ENCODE data around the gene FNDC1. TPM values are rescaled to one million over a fixed set of nuclear protein-coding genes. Genes with fewer than 3 reads are reported as not detected.

FNDC1 gene
- total and polyA plus RNA-seq, 2 of the 13 experiments (the other 11 are each of a cell fraction or from before 2014, with no cell fraction given) = not detected

GRCh38 chr6:159214281-159214680 lies 45.1 kb downstream of the FNDC1 start (continued):
- TF ChIP-seq, protein P1, sequence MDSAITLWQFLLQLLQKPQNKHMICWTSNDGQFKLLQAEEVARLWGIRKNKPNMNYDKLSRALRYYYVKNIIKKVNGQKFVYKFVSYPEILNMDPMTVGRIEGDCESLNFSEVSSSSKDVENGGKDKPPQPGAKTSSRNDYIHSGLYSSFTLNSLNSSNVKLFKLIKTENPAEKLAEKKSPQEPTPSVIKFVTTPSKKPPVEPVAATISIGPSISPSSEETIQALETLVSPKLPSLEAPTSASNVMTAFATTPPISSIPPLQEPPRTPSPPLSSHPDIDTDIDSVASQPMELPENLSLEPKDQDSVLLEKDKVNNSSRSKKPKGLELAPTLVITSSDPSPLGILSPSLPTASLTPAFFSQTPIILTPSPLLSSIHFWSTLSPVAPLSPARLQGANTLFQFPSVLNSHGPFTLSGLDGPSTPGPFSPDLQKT (CRISPR knock-in tag; IDR thresholded peaks at IDR 0.05; ENCODE audit: borderline replicate concordance) = no peak
- TF ChIP-seq STAG1 (CRISPR knock-in tag; IDR thresholded peaks at IDR 0.05) (no peak), MATR3 (CRISPR knock-in tag; IDR thresholded peaks at IDR 0.05) (no peak), ZSCAN12 (CRISPR knock-in tag; IDR thresholded peaks at IDR 0.05) (no peak), HNRNPH1 (optimal IDR thresholded peaks at IDR 0.05; ENCODE audit: low read depth, low read length) (no peak), NAIF1 (CRISPR knock-in tag; IDR thresholded peaks at IDR 0.05; ENCODE audit: borderline replicate concordance) (no peak)
- TF ChIP-seq, protein P2, sequence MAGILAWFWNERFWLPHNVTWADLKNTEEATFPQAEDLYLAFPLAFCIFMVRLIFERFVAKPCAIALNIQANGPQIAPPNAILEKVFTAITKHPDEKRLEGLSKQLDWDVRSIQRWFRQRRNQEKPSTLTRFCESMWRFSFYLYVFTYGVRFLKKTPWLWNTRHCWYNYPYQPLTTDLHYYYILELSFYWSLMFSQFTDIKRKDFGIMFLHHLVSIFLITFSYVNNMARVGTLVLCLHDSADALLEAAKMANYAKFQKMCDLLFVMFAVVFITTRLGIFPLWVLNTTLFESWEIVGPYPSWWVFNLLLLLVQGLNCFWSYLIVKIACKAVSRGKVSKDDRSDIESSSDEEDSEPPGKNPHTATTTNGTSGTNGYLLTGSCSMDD (CRISPR knock-in tag; IDR thresholded peaks at IDR 0.05) = no peak

- ChIA-PET POLR2A (no interaction called here), CTCF (ENCODE audit: low intra/inter-chr PET ratio, low total read pairs) (interaction anchor here (1.8 kb wide), 2 partner anchors 391 to 436 kb away, joined by 4 to 5 read pairs; no protein-coding TSS in a partner anchor)
- peaks cover 9 to 46% of the 10 kb centered on the region in 2 experiments for H3K27me3 ChIP-seq (ENCODE audit: control insufficient read depth in 1 of 2, insufficient read depth in 2 of 2, low read length in 2 of 2)
- intact Hi-C loops (cut with micrococcal nuclease; ENCODE audit: unreplicated experiment) = loop anchor here (2.0 kb wide), 1 partner anchor 437 kb away; no protein-coding TSS in a partner anchor
- in situ Hi-C loops (cut with HindIII; ENCODE audit: extremely low pct_ligation_motif_present, low pct_unique_long_range_greater_than_20kb) = loop anchor here (5.0 to 25.0 kb wide), 2 partner anchors 395 to 435 kb away; no protein-coding TSS in a partner anchor
- peak; percentile 95 for ATAC-seq
- H3K79me2 ChIP-seq (ENCODE audit: insufficient read depth, low read length) = no peaks in the 10 kb centered on the region
- WGBS (ENCODE audit: low lambda C conversion rate) = 41% methylated on average over 17 of the region's 17 CpGs
- no peaks in the 10 kb centered on the region for H3K36me3 ChIP-seq (replicated peaks in 1 of 2; ENCODE audit: control insufficient read depth in 1 of 2, insufficient read depth in 2 of 2, low read length in 2 of 2)
- H2AFZ ChIP-seq (ENCODE audit: low read length) = no peak overlapping the region
- H4K20me1 ChIP-seq (ENCODE audit: insufficient read depth, low read length) = no peaks in the 10 kb centered on the region
- DNase-seq (ENCODE audit: low spot score) = peak; percentile 29
- no peaks in the 10 kb centered on the region for H3K9me3 ChIP-seq (ENCODE audit: low read length)
- no peaks in the 10 kb centered on the region for H3K4me1 ChIP-seq (ENCODE audit: insufficient read depth, low read length)
- H3K9ac ChIP-seq (ENCODE audit: insufficient read depth, low read depth, low read length) = no peak overlapping the region
- no peak overlapping the region for H3K4me2 ChIP-seq (ENCODE audit: low read depth, low read length)
- FAIRE-seq = peak; percentile 72
- H3K27ac ChIP-seq (ENCODE audit: extremely low read length, insufficient read depth, low read length) = no peak overlapping the region
- no TSS peak for BruUV-seq (replicated peaks)
- no peak overlapping the region for H3K4me3 ChIP-seq (replicated peaks in 1 of 3; ENCODE audit: insufficient read depth in 1 of 3, low read depth in 2 of 3, low read length in 3 of 3)
- TF ChIP-seq SOX6 (IDR thresholded peaks at IDR 0.05) (no peak), SOX6 (CRISPR knock-in tag; IDR thresholded peaks at IDR 0.05) (no peak), FOXA3 (CRISPR knock-in tag; IDR thresholded peaks at IDR 0.05) (peak; percentile 58; the same call in 1 of the 2 replicates), ZMYM4 (CRISPR knock-in tag; IDR thresholded peaks at IDR 0.05) (peak; percentile 24; the same call in 1 of the 2 replicates), ZNF292 (CRISPR knock-in tag; IDR thresholded peaks at IDR 0.05; ENCODE audit: borderline replicate concordance, low read depth) (no peak), ZNF629 (CRISPR knock-in tag; conservative IDR thresholded peaks at IDR 0.05) (no peak), ZNF441 (CRISPR knock-in tag; IDR thresholded peaks at IDR 0.05; ENCODE audit: borderline replicate concordance) (no peak), ZNF768 (CRISPR knock-in tag; IDR thresholded peaks at IDR 0.05) (peak; percentile 48; the same call in 1 of the 2 replicates), MNT (IDR thresholded peaks at IDR 0.05) (peak; percentile 85), KDM2A (CRISPR knock-in tag; IDR thresholded peaks at IDR 0.05; ENCODE audit: borderline replicate concordance, low read depth) (0 out of 2 replicates have a peak, but pooled peaks have one; percentile 31), ZMAT3 (CRISPR knock-in tag; conservative IDR thresholded peaks at IDR 0.05) (no peak), EP300 (IDR thresholded peaks at IDR 0.05; ENCODE audit: low read depth in 2 of 2, low read length in 2 of 2) (no peak), EP300 (CRISPR knock-in tag; IDR thresholded peaks at IDR 0.05; ENCODE audit: borderline replicate concordance) (no peak), SALL2 (CRISPR knock-in tag; IDR thresholded peaks at IDR 0.05) (no peak), RAD21 (CRISPR knock-in tag; IDR thresholded peaks at IDR 0.05) (peak; percentile 76)
Observed at GRCh38 chr6:159217595-159218275, 48.5 kb downstream of the FNDC1 start.
